GM12878 (cell line): ENCODE measurements around the gene TTC22. TPM values are rescaled to one million over a fixed set of nuclear protein-coding genes. Genes with fewer than 3 reads are reported as not detected.
A peak's percentile ranks its signal among the peaks of the same experiment; 100 is the strongest.

ENCODE experiments used
- ATAC-seq: fragments of 200-7000 bp; cut with Tn5 transposase; 3 replicates; pipeline ENCODE4 v1.9.1; 2020; ENCODE audit warnings: mild to moderate bottlenecking, moderate library complexity
- BruUV-seq: library from RNA; stranded (reverse); fragments of 400-500 nt; replicated peaks from 2 replicates; lab custom pipeline; 2021; lab: Mats Ljungman, UMichigan
- CTCF ChIA-PET: fragments of 300-600 bp; sonication (Branson Sonifier 250); formaldehyde crosslinking; extraction: SDS; loops from one replicate; lab custom pipeline; 2021; ENCODE audit warnings: inconsistent platforms; lab: Yijun Ruan, JAX
- POLR2A ChIA-PET: fragments of 350-600 bp; formaldehyde crosslinking; extraction: SDS; loops from one replicate; lab custom pipeline; 2021; ENCODE audit warnings: inconsistent platforms; lab: Charles Lee
- RAD21 ChIA-PET: fragments of 300-600 bp; sonication (Branson Sonifier 250); formaldehyde crosslinking; loops from one replicate; lab custom pipeline; 2023; ENCODE audit warnings: antibody characterized with exemption; ENCODE audit not compliant: unreplicated experiment; lab: Charles Lee
- SMC1A ChIA-PET: fragments of 300-600 bp; sonication (Branson Sonifier 250); formaldehyde crosslinking; loops from one replicate; lab custom pipeline; 2023; ENCODE audit not compliant: unreplicated experiment, uncharacterized antibody; lab: Charles Lee
- DNase-seq: peaks from one replicate; pipeline ENCODE4 v3.0.0-alpha.2; 2011; ENCODE audit warnings: low read depth, low spot score
- FAIRE-seq: peaks from 3 replicates; lab custom pipeline; 2011; peaks lifted over from hg19 to GRCh38; lab: Jason Lieb, UNC
- H2AFZ ChIP-seq: 2 replicates; pipeline ENCODE4 v1.6.0; 2011; ENCODE audit warnings: low read depth, low read length, control low read depth; ENCODE audit not compliant: control insufficient read depth
- H3K27ac ChIP-seq: 2 replicates; pipeline ENCODE4 v1.5.1; 2011; ENCODE audit warnings: control low read depth; ENCODE audit not compliant: control insufficient read depth, insufficient read depth
- H3K27me3 ChIP-seq, 2 experiments: replicated peaks in 1 of 2; 2 replicates each; pipeline versions ENCODE4 v1.6.0 to v1.6.1; 2011; ENCODE audit warnings: low read length in 1 of 2; ENCODE audit not compliant: control insufficient read depth in 2 of 2, insufficient read depth in 2 of 2
- H3K36me3 ChIP-seq, 2 experiments: 2 replicates each; pipeline ENCODE4 v1.5.1; 2011; ENCODE audit warnings: low read length in 1 of 2; ENCODE audit not compliant: control insufficient read depth in 2 of 2, insufficient read depth in 2 of 2
- H3K4me1 ChIP-seq: 2 replicates; pipeline ENCODE4 v1.6.1; 2011; ENCODE audit warnings: mild to moderate bottlenecking, low read length, moderate library complexity, mixed read lengths; ENCODE audit not compliant: control insufficient read depth, insufficient read depth
- H3K4me2 ChIP-seq: 2 replicates; pipeline ENCODE4 v1.6.0; 2011; ENCODE audit warnings: control low read depth; ENCODE audit not compliant: control insufficient read depth, insufficient read depth
- H3K4me3 ChIP-seq: fragments of 200-600 bp; sonication (generic); 2 replicates; pipeline ENCODE4 v1.5.1; 2016
- H3K79me2 ChIP-seq: 2 replicates; pipeline ENCODE4 v1.6.0; 2011; ENCODE audit warnings: low read length; ENCODE audit not compliant: control insufficient read depth, insufficient read depth
- H3K9ac ChIP-seq: 2 replicates; pipeline ENCODE4 v1.8.0; 2011; ENCODE audit warnings: low read length, control low read depth, mixed read lengths; ENCODE audit not compliant: control insufficient read depth, insufficient read depth
- H3K9me3 ChIP-seq: replicated peaks from 3 replicates; pipeline ENCODE4 v1.5.1; 2011; ENCODE audit warnings: mild to moderate bottlenecking, low read length; ENCODE audit not compliant: control insufficient read depth, insufficient read depth
- H4K20me1 ChIP-seq: 2 replicates; pipeline ENCODE4 v1.6.0; 2011; ENCODE audit not compliant: control insufficient read depth, insufficient read depth
- ASH2L ChIP-seq: fragments of 300-600, 200-600 bp; sonication (generic); IDR thresholded peaks from 2 replicates; pipeline ENCODE4 v1.6.1; 2017; ENCODE audit warnings: low read depth, mild to moderate bottlenecking, borderline replicate concordance
- BMI1 ChIP-seq: fragments of 450-650 bp; IDR thresholded peaks from 2 replicates; pipeline ENCODE4 v1.6.1; 2016; ENCODE audit warnings: mild to moderate bottlenecking, moderate library complexity, borderline replicate concordance
- IKZF1 ChIP-seq: fragments of 450-650 bp; conservative IDR thresholded peaks from 2 replicates; pipeline ENCODE4 v1.6.1; 2017; ENCODE audit warnings: antibody characterized with exemption, mild to moderate bottlenecking
- POLR2A ChIP-seq: IDR thresholded peaks from 2 replicates; pipeline ENCODE4 v1.6.1; 2011; ENCODE audit warnings: low read depth, mild to moderate bottlenecking, low read length
- RAD51 ChIP-seq: fragments of 450-650 bp; IDR thresholded peaks from 2 replicates; pipeline ENCODE4 v1.6.1; 2016; ENCODE audit warnings: moderate library complexity, mild to moderate bottlenecking, inconsistent platforms
- RB1 ChIP-seq: fragments of 450-650 bp; formaldehyde crosslinking; IDR thresholded peaks from 2 replicates; pipeline ENCODE4 v1.6.1; 2017; ENCODE audit warnings: mild to moderate bottlenecking, borderline replicate concordance
- SIX5 ChIP-seq: IDR thresholded peaks from 2 replicates; pipeline ENCODE4 v1.6.1; 2011; ENCODE audit warnings: mild to moderate bottlenecking, low read depth, low read length, moderate library complexity; ENCODE audit not compliant: severe bottlenecking
- YY1 ChIP-seq: IDR thresholded peaks from 2 replicates; pipeline ENCODE4 v1.6.1; 2011; ENCODE audit warnings: low read depth, mild to moderate bottlenecking, low read length
- WGBS: methylation state at CpG from one replicate; pipeline ENCODE4 v1.1.6; 2016; ENCODE audit warnings: low lambda C conversion rate; ENCODE audit not compliant: insufficient replicate concordance, insufficient coverage; ENCODE audit errors: missing lambda C conversion rate; 5-methylcytosine and 5-hydroxymethylcytosine counted together
- in situ Hi-C: fragments of 300-500 bp; cut with MboI; formaldehyde crosslinking; loops from 9 replicates; pipeline ENCODE4 v1.14.3; 2018; ENCODE audit warnings: mixed read lengths
- intact Hi-C: fragments of 100-400 bp; cut with micrococcal nuclease; formaldehyde crosslinking; loops from one replicate; pipeline ENCODE4 v1.14.2; 2022; ENCODE audit not compliant: unreplicated experiment
- polyA plus RNA-seq, 11 experiments: library from polyadenylated mRNA; depleted of rRNA in 4 of 11; unstranded in 6 of 11; stranded (reverse) in 5 of 11; fragments of >200 nt; fragmentation: Nextera tagmentation in 4 of 11; fragmentation: Illumina TruSeq in 1 of 11; extraction: Ambion mirVana in 4 of 11; extraction: Trizol in 1 of 11; gene quantifications; 1 replicate in 1 of 11; 2 replicates in 10 of 11; pipeline versions ENCODE4 v1.2.1 to v1.2.3, GENCODE V29; 2011 to 2016; ENCODE audit warnings: inconsistent platforms in 2 of 11, missing spikeins in 2 of 11, low read depth in 1 of 11
- total RNA-seq, 4 experiments: library from RNA; depleted of rRNA in 3 of 4; stranded (reverse); fragments of >200 nt in 3 of 4; fragmentation: Illumina TruSeq in 1 of 4; extraction: Trizol in 1 of 4; gene quantifications; 2 replicates each; pipeline versions ENCODE4 v1.2.1 to v1.2.3, GENCODE V29; 2013 to 2021
- TF ChIP-seq, protein P1 (sequence below): fragments of 450-650 bp; conservative IDR thresholded peaks from 2 replicates; pipeline ENCODE4 v1.6.1; 2017; ENCODE audit warnings: mild to moderate bottlenecking, moderate library complexity
- TF ChIP-seq, protein P2 (sequence below): fragments of 450-650 bp; IDR thresholded peaks from 2 replicates; pipeline ENCODE4 v1.6.1; 2017; ENCODE audit warnings: borderline replicate concordance
- TF ChIP-seq, protein P3 (sequence below): fragments of 450-650 bp; IDR thresholded peaks from 2 replicates; pipeline ENCODE4 v1.6.1; 2017; ENCODE audit warnings: mild to moderate bottlenecking, low read depth, inconsistent platforms; ENCODE audit not compliant: poor library complexity, severe bottlenecking

The TTC22 gene
- total and polyA plus RNA-seq, 10 of the 15 experiments (the other 5 are each of a cell fraction or from before 2014, with no cell fraction given), result 0.64 to 5.1 (median 1.9) TPM

DNA sequence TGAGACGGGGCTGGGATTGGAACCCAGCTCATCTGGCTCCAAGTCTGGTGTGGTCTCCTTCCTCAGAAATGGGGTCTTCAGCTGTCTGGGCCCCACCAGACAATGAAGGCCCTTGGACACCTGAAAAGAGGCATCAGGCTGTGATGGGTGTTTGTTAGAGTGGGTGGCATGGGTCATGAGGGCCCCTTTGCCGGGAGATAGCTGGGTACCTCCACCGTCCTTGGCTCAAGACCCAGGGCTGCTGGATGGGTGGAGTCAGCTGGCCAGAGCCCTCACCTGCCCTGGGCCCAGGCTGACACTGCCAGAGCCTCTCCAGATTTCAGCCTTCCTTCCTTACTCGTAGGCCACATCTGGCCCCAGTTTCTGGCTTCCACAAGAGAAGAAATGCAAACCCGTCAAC is 13.4 kb upstream of the TTC22 start (continued):
- TF ChIP-seq, protein P1, sequence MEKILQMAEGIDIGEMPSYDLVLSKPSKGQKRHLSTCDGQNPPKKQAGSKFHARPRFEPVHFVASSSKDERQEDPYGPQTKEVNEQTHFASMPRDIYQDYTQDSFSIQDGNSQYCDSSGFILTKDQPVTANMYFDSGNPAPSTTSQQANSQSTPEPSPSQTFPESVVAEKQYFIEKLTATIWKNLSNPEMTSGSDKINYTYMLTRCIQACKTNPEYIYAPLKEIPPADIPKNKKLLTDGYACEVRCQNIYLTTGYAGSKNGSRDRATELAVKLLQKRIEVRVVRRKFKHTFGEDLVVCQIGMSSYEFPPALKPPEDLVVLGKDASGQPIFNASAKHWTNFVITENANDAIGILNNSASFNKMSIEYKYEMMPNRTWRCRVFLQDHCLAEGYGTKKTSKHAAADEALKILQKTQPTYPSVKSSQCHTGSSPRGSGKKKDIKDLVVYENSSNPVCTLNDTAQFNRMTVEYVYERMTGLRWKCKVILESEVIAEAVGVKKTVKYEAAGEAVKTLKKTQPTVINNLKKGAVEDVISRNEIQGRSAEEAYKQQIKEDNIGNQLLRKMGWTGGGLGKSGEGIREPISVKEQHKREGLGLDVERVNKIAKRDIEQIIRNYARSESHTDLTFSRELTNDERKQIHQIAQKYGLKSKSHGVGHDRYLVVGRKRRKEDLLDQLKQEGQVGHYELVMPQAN, result no peak
- no peak for TF ChIP-seq YY1
- no peak for TF ChIP-seq BMI1
- no peak for TF ChIP-seq RAD51
- no peak for TF ChIP-seq RB1
- no peak for TF ChIP-seq ASH2L

DNA sequence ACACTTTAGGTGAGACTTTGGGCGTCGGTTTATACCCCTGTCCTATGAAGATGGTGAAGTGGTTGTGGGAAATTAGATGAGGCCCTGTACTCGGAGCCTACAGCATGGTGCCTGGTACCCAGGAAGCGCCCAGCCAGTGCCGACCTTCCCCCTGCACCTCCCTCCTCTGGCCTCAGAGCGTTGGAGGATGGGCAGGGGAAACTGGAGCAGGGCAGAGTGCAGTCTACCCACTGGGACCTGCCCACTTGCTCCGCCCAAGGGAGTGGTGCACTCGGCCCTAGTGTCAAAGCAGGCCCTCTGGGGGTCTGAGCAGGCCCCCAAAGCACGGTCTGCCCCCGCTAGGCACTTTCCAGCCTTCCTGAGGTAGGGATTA is 13.0 kb upstream of the TTC22 start:
- in situ Hi-C loops (loop anchor here (5.0 kb wide), 1 partner anchor 147 kb away; no protein-coding TSS in a partner anchor), intact Hi-C loops (loop anchor here (5.0 kb wide), 4 partner anchors 312 to 632 kb away; partner anchors contain the start of gene SSBP3)
- Histone ChIP-seq H2AFZ (no peak overlapping the region), H3K79me2 (no peaks in the 10 kb centered on the region), H3K4me1 (peaks cover 13% of the 10 kb centered on the region), H3K27ac (no peak overlapping the region), H3K9me3 (no peaks in the 10 kb centered on the region), H3K4me2 (peak overlapping the region; percentile 26; the same call in 1 of the 2 replicates), H3K9ac (no peak overlapping the region), H3K4me3 (no peak overlapping the region), H3K36me3 (no peaks in the 10 kb centered on the region), H3K27me3 (no peaks in the 10 kb centered on the region), H4K20me1 (no peaks in the 10 kb centered on the region)
- WGBS, result 65% methylated on average over 10 of the region's 10 CpGs
- ChIA-PET SMC1A (interaction anchor here (0.6 to 1.5 kb wide), 6 partner anchors 12 to 325 kb away, joined by 3 to 4 read pairs (median 4); partner anchors contain the start of gene TTC22), POLR2A (no interaction called here), CTCF (interaction anchor here (7.6 kb wide), 1 partner anchor 13 kb away, joined by 44 read pairs; the partner anchor contains the start of gene TTC22), RAD21 (interaction anchor here (0.7 to 2.7 kb wide), 4 partner anchors 13 to 142 kb away, joined by 3 to 11 read pairs (median 4); partner anchors contain the start of gene TTC22)
- no peak for FAIRE-seq
- peak; percentile 9 for ATAC-seq
- DNase-seq, result no peak
- TF ChIP-seq POLR2A (no peak), SIX5 (no peak), IKZF1 (no peak)
- TF ChIP-seq, protein P2, sequence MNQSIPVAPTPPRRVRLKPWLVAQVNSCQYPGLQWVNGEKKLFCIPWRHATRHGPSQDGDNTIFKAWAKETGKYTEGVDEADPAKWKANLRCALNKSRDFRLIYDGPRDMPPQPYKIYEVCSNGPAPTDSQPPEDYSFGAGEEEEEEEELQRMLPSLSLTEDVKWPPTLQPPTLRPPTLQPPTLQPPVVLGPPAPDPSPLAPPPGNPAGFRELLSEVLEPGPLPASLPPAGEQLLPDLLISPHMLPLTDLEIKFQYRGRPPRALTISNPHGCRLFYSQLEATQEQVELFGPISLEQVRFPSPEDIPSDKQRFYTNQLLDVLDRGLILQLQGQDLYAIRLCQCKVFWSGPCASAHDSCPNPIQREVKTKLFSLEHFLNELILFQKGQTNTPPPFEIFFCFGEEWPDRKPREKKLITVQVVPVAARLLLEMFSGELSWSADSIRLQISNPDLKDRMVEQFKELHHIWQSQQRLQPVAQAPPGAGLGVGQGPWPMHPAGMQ, result no peak
- TF ChIP-seq, protein P3, sequence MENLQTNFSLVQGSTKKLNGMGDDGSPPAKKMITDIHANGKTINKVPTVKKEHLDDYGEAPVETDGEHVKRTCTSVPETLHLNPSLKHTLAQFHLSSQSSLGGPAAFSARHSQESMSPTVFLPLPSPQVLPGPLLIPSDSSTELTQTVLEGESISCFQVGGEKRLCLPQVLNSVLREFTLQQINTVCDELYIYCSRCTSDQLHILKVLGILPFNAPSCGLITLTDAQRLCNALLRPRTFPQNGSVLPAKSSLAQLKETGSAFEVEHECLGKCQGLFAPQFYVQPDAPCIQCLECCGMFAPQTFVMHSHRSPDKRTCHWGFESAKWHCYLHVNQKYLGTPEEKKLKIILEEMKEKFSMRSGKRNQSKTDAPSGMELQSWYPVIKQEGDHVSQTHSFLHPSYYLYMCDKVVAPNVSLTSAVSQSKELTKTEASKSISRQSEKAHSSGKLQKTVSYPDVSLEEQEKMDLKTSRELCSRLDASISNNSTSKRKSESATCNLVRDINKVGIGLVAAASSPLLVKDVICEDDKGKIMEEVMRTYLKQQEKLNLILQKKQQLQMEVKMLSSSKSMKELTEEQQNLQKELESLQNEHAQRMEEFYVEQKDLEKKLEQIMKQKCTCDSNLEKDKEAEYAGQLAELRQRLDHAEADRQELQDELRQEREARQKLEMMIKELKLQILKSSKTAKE, result no peak
- BruUV-seq, result no TSS peak
